NCI-H2227 treated with DMSO at 0.1 percent for 48 hours (cell line): ENCODE measurements around the gene LIG3.
"Not testable (repeated sequence)": the region's sequence is repeated elsewhere in the genome, so short reads cannot be mapped to it uniquely, and the experiment has no call there.

ENCODE experiments used
- DNase-seq: peaks from one replicate; lab custom pipeline; 2025; lab: John Stamatoyannopoulos, UW

Gene LIG3

DNA sequence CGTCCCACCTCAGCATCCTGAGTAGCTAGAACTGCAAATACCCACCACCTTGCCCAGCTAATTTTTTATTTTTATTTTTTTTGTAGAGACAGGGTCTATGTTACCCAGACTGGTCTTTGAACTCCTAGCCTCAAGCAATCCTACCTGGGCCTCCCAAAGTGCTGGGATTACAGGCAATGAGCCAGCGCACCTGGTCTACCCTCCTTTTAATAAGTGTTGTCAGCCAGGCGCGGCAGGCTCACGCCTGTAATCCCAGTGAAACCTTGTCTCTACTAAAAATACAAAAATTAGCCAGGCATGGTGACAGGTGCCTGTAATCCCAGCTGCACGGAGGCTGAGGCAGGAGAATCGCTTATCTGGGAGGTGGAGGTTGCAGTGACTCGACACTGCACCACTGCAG is 63.9 kb downstream of the LIG3 start:
- no peak for DNase-seq

DNA sequence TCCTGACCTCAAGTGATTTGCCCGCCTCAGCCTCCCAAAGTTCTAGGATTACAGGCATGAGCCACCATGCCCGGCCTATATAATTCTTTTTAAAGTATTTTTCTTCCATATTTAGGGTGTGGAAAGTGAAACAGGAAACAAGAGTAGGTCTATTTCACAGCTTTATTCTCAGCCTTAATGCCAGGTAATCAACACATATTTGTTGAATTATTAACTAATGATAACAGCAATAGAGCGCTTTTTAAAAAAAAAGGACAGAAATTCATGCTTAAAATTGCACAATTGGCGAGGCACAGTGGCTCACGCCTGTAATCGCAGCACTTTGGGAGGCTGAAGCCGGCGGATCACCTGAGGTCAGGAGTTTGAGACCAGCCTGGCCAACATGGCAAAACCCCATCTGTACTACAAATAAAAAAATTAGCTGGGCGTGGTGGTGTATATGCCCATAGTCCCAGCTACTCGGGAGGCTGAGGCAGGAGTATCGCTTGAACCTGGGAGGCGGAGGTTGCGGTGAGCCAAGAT is 65.2 kb downstream of the LIG3 start:
- DNase-seq: not testable (repeated sequence)

DNA sequence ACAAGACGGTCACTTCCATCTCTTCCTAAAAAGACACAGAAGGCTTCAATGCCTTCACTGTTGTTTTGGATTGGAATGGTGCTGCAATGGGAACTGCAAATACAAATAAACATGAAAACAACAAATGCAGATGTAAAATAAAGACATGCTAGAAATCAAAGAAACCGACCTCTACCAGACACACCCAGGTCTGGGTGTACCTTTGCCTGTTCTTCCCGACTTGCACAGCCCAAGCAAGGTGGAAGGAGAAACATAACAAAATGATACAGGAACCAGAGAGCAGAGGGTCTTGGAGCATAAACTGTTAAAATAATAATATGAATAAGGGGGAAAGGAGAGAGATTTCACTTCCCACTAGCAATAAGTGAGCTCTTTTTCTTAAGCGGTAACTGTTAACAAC is 65.9 kb downstream of the LIG3 start:
- no peak for DNase-seq

DNA sequence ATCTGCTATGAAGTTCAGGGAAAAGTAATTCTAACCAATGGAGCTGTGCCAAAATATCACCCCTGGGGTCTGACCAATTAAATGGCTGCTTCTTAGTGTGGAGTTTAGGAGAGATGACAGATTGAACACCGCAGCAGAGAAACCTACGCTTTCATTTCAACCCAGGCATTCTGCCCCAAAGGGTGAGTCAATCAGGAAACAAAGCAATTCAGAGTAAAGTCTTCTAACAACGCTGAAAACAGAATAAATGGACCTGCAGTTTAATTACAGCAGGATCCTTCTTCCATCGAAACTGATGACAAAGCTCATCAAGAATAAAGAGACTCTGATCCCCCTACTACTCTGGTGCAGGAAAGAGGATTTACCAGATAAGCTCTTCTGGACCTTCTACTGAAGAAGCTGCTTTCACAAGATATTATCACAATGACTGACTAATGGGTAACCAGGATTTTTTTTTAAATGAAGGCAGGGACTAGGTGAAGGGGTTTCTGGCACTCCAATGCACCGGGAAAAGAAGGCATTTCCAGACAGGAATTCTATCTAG is 66.5 kb downstream of the LIG3 start:
- DNase-seq: no peak

DNA sequence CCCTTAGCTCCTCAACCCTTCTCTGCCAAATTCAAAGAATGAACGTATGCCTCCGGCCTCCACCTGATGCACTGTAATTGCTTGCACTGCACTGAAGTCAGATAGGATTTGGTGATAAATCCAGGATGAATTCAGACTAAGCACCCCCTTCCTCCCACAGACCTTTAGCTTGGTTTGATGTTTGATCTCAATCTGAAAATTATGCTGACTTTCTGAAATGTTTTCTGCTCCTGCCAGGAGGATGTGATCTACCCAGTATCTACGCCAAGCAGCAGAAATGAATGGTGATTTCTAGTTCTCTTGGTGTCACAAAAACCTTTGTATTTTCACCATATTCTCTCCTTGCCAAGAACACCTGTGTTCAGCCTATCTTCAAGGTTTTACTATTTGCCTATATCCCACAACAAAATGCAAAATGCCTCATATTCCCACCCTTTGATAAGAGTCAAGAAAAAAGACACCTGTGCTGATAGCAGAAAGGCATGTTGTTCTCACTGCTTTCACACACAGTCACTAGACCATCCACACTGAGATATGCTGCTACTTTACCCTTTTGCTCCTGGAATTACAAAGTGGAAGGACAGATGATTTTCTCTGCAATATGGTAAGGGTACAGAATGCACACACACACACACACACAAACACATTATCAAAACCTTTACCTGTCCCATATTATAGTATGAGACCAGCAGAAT is 68.5 kb downstream of the LIG3 start:
- no peak for DNase-seq

DNA sequence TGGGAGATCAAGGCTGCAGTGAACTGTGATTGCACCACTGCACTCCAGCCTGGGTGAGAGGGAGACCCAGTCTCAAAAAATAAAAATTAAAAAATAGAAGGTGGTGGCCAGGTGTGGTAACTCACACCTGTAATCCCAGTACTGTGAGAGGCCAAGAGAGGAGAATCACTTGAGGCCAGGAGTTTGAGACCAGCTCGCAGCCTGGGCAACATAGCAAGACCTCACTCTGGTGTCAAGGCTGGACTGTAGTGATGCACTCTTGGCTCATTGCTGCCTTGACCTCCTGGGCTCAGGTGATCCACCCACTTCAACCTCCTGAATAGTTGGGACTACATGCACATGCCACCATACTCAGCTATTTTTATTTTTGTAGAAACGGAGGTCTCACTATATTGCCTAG is 69.9 kb downstream of the LIG3 start:
- DNase-seq: no peak

DNA sequence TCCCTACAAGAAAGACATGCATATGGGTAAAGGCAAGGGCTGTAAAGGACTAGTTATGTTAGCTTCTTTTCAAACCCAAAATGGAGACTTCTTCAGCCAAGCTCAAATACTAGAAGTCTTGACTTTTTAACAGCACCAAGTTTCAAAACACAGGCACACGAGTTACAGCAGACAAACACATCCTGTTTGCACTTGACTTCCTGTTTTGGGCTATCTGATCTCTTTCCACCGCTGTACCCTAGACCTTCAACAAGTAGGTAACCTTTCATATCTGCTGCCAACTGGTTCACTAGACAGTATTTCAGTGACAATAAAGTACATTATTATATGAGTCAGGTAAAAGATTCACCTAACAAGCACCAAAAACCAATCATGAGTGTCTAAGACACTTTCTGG is 70.9 kb downstream of the LIG3 start:
- no peak for DNase-seq

DNA sequence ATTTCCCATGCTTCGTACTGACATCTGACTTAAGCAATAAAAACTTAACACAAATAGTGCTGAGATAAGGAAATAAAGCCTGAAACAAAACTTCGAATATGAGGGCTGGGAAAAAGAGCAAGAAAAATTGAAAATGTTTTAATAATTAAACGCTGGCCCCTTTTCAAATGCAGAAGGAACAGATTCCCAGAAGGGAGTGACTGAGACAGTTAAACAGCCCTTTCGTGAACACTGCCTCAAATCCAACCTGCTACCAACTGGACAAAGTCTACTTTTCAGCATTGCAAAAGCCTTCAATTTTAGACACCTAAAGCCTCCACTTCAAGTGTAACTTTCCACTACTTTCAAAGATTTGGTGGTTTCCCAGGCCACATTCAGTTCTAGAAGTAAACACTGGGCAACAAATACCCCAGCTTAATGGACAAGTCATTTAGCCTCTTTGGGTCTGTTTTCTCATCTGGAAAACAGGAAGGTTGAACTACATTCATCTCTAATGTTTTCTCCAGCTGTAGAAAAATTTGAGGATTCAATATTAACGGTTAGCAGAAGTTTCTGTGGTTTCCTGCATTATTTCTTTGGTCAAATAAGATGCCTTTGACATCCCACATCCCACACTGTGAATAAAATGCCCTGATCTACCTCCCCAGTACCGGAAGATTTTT is 71.4 kb downstream of the LIG3 start:
- DNase-seq: no peak

DNA sequence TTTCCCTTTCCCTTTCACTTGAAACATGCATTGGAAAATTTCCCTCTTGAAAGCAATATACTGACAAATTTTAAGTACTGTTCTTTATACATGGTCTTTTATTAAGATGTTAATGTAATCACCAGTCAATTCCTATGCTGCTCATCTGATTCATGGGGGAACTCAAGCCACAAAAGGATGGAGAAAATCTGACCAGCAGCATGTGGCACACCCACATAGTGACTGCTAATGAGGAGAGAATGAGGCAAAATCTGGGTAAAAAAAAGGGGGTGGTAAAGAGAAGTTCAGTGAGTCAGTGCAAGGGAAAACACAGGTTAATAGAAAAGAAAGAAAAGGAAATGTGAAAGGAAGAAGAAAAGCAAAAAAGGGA is 71.9 kb downstream of the LIG3 start:
- DNase-seq: no peak

DNA sequence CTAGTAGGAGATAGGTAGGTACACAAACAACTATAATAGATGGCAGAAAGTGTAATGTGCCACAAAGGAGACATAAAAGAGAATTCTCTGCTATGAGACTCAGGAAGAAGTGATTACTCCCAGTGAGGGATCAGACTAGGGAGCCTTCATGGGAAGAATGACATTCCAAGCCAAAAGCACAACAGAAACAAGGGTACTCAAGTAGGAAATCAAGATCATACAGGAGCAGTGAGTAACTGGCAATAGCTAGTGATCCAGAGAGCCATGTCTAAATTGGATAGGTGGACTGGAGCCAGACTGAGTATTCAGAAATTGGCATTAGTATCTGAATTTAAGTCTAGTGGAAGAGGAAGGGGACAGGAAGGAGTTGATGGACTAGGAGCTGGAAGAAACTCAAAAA is 72.5 kb downstream of the LIG3 start:
- no peak for DNase-seq

DNA sequence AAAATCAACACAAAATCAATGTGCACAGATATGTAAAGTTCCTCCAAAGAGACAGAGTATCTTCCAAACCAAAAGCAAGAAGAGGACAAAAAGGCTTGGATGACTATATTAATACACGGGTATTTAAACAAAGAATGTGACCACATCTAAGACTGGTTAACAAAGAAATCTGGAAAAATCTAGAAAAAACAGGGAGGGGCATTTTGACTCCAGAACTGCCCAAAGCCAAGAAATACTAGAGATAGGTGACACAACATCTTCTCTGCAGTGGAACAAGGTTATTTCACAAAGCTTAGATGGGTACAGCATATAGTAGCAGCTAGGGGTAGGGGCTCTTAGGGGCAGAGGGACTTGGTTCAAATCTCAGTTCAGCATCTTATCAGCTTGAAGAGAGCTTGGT is 72.9 kb downstream of the LIG3 start:
- no peak for DNase-seq

DNA sequence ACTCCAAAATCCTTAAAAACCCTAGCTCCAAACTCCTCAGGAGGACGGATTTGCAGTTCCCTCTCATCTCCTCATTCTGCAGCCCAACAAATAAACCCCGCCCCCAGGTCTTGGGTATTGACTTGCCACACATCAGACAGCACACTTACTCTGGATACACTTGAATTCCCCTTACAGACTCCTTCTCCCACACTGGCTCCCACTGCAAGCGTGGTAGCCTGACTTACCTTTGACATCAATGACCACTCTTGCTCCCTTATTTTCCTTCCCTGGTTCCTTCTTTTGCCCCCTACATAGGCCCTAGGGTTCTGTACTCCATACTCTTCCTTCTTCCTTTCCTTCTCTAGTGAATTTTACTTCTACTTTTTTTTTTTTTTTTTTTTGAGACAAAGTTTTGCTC is 75.7 kb downstream of the LIG3 start:
- DNase-seq: no peak

DNA sequence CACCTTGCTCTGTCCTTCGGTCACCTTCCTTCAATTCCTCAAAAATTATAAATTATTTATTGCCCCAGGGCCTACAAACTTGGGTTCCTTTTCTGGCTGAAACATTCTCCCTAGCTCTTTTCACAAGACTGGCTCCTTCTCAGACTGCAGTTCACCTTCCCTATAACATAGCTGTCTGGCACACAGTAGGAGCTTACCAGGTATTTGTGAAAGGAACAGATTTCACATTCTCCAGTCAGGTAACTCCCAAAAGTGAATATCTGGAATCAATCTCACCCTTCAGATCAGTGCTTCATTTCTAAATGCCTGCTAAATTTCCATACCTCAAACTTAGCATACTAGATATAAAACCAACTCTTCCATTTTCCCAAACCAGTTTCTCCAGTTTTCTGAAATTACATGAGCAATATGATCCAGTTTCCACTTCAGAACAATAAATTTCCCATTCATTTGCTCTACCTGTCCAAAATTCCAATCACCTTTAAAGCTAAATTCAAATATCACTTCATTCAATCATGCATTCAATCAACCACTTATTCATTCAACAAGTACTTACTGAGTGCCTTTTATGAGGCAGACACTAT is 77.1 kb downstream of the LIG3 start:
- no peak for DNase-seq
